Hypothalamus (tissue), 51 donors: ENCODE data around the gene JADE2.
"Not testable (repeated sequence)": the region's sequence is repeated elsewhere in the genome, so short reads cannot be mapped to it uniquely, and the experiment has no call there.

ENCODE experiments used
- DNase-seq, 51 donors: peaks; one replicate each; lab custom pipeline; 2025; lab: John Stamatoyannopoulos, UW

JADE2 gene

GRCh38 chr5:134524826-134525682 is at the start of gene JADE2:
JADE2 (plus strand) TSS chr5:134525670; CDS start chr5:134535858, 10,188 bp downstream.
- peak in 47 of 51 donors; percentile 17 to 84 (median 60) for DNase-seq

GRCh38 chr5:134477462-134478245 is 47.8 kb upstream of the JADE2 start:
- DNase-seq = no peak

GRCh38 chr5:134479839-134480238 is 45.6 kb upstream of the JADE2 start:
- DNase-seq = no peak

DNA sequence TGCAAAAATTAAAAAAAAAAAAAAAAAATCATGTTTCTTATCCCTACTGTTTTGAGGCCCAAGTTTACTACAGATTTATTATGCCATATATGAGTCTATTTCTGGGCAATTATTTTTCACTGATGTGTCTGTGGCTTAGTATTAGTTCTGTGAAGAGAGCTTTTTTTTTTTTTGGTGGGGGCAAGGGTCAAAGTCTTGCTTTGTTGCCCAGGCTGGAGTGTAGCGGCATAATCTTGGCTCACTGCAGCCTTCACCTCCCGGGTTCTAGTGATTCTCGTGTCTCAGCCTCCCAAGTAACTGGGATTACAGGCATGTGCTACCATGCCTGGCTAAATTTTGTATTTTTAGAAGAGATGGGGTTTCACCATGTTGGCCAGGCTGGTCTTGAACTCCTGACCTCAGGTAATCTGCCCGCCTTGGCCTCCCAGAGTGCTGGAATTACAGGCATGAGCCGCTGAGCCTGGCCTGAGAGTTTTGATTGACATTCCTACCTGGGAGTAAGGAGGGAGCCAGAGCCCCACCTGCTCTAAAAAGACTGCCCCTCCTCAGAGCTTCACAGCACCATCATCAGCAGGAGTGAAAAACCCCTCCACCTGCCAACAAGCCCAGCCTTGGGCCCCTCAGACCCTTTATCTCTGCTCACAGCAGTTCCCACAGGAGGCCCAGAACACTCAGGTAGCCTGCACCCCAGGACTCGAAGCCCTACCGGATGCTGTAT is 36.1 kb upstream of the JADE2 start:
- no peak for DNase-seq

DNA sequence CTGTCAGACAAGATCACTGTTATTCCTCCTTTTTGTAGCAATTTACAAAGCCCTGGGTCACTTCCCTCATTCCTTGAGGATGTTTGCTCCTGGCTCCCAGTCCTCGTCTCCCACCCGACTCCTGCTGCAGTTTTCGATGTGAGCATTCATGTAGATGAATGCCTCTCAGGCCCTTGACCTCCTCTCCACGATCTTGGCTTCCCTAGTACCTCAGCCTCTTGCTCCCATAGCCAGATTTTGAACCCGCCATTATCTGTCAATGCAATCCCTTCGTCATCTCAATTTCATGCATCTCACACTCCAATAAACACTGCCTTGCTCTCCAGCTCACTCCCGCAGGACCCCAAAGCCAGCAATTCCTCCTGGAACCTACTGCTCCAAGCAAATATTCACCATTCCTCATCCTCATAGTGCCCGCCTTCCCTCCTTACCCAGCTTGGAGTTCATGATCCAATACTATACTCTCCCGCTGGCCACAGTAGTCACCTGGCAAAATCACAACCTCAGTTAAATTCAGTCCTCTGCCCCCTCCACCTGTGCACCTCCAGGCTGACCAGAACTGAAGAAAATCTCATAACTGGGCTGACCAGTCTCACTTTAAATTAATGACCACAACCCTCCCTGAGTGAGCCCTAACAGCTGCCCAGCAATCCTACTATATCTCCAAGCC is 35.1 kb upstream of the JADE2 start:
- no peak for DNase-seq

GRCh38 chr5:134490925-134491271 is 34.6 kb upstream of the JADE2 start:
- DNase-seq = no peak

GRCh38 chr5:134491841-134492442 is 33.5 kb upstream of the JADE2 start:
- no peak for DNase-seq

GRCh38 chr5:134492568-134492967 is 32.9 kb upstream of the JADE2 start:
- no peak for DNase-seq

GRCh38 chr5:134493461-134494055 is 31.9 kb upstream of the JADE2 start:
- DNase-seq = no peak

- no peak for DNase-seq
Observed at GRCh38 chr5:134494780-134495179, 30.7 kb upstream of the JADE2 start.

- DNase-seq = not testable (repeated sequence)
Observed at GRCh38 chr5:134499905-134500304, 25.6 kb upstream of the JADE2 start.

- no peak for DNase-seq
Observed at GRCh38 chr5:134500699-134501430, 24.6 kb upstream of the JADE2 start.

- no peak for DNase-seq
Observed at GRCh38 chr5:134502259-134502658, 23.2 kb upstream of the JADE2 start.

DNA sequence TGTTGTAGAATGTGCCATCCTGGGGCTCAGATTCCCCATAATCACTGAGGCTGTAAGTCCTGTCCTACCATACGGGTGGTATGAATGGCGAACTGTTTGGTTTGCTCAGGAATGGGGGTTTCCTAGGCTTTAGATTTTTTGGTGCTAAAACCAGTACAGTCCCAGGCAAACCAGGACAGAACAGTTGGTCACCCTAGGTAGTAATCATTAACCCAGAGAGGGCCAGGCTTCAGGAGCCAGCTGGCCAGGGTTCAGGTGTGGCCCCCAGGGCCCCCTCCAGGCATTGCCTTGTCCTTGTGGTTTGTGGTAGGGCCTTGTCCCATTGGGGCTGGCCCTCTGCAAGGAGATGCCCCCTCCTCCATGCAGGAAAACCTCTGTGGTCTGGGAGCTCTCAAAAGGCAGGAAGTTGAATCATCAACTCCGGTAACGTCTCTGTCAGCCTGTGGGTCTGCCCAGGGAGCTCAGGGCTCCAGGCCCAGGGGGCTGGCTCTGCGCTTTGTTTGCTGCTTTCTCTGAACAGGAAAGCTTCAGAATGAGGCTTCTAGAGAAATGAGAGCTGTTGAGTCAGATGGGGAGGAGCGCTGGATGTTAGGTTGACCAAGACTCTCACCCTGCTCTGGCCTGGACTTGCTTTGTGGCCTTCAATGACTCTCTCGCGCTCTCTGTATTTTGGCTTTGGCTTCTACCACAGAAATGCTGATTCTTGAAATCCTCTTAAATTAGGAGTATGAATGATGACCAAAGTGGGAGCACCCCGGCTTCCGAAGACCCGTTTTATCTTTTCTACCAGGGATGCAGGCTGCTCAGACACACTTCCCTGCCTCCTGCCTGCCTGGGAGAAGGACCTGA is 22.2 kb upstream of the JADE2 start:
- peak in 25 of 51 donors; percentile 7 to 79 (median 34) for DNase-seq

DNA sequence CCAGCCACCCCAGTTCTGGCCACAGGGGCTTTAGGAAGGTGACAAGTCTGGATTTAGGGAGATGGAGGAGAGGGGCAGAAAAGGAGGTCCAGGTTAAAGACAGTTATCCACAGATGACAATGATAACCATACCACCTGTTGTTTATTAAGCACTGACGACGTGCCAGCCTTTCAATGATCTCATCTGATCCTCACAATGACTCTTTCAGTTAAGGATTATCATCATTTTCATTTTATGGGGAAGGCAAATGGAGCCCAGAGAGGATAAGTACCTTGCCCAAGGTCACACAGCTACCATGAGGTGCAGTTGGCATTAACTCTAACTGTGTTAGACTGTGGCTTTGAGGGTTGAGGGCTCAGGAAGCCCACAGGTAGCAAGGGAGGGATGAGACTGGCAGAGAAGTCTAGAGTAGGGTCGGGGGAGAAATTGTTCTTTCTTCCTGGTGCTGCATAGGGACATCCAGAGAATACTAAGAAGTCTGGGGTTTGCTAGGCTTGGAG is 21.5 kb upstream of the JADE2 start:
- no peak for DNase-seq

DNA sequence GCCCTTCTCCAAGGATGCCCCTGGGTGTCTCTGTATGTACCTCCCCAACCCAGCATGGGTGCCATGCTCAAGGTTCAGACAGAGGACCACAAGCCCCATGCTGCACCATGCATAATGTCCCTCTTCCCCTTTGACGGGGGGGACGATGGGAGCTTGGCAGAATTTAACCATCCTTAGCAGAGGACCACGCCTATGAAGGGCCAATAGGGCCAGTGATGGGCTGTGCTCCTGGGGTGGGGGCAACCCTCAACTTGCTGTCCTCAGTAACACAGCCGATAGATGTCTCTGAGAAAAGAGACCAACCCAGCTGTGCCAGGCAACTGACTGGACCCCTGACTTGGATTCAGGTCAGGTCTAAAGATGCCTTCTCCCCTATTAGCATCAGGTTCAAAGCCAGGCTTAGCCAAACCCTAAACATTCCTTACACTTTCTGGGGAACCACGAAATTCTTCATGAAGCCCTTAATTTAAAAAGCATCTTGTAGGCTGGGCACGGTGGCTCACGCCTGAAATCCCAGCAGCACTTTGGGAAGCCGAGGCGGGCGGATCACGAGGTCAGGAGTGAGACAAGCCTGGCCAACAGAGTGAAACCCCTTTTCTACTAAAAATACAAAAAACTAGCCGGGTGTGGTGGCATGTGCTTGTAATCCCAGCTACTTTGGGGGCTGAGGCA is 20.7 kb upstream of the JADE2 start:
- DNase-seq = no peak
